Activated CD4-positive, alpha-beta memory T cell treated with anti-CD3 and anti-CD28 coated beads for 36 hours (primary cell): ENCODE measurements around the gene EIF2S3B. TPM values are rescaled to one million over a fixed set of nuclear protein-coding genes. Genes with fewer than 3 reads are reported as not detected.

Source experiments
- CTCF ChIA-PET: fragments of 350-600 bp; sonication (Branson Sonifier 250); formaldehyde crosslinking; loops from one replicate; lab custom pipeline; 2021; ENCODE audit warnings: antibody characterized with exemption, inconsistent platforms; lab: Charles Lee
- POLR2A ChIA-PET: fragments of 350-600 bp; sonication (Branson Sonifier 250); formaldehyde crosslinking; loops from one replicate; lab custom pipeline; 2021; ENCODE audit warnings: antibody characterized with exemption; lab: Charles Lee
- DNase-seq: peaks from one replicate; pipeline ENCODE4 v3.0.0-alpha.2; 2020
- H3K27ac Mint-ChIP-seq: one replicate; pipeline ENCODE4 v1.8.0; 2021; ENCODE audit warnings: mixed read lengths
- H3K27me3 Mint-ChIP-seq: one replicate; pipeline ENCODE4 v1.8.0; 2021; ENCODE audit warnings: mixed read lengths
- H3K36me3 Mint-ChIP-seq: one replicate; pipeline ENCODE4 v1.8.0; 2021; ENCODE audit warnings: mixed read lengths
- H3K4me1 Mint-ChIP-seq: one replicate; pipeline ENCODE4 v1.8.0; 2021; ENCODE audit warnings: low read depth, mixed read lengths
- H3K4me3 Mint-ChIP-seq: one replicate; pipeline ENCODE4 v1.8.0; 2021; ENCODE audit warnings: mild to moderate bottlenecking, mixed read lengths
- H3K9me3 Mint-ChIP-seq: one replicate; pipeline ENCODE4 v1.8.0; 2021; ENCODE audit warnings: mixed read lengths
- intact Hi-C: fragments of 100-400 bp; cut with micrococcal nuclease; formaldehyde crosslinking; loops from one replicate; pipeline ENCODE4 v1.15.1; 2023
- total RNA-seq, 2 experiments: library from RNA; stranded (reverse); gene quantifications; one replicate each; pipeline ENCODE4 v1.2.3, GENCODE V29; 2021

EIF2S3B gene
- total RNA-seq, 2 experiments from 2014 or later, result 2.1 to 2.3 TPM

DNA sequence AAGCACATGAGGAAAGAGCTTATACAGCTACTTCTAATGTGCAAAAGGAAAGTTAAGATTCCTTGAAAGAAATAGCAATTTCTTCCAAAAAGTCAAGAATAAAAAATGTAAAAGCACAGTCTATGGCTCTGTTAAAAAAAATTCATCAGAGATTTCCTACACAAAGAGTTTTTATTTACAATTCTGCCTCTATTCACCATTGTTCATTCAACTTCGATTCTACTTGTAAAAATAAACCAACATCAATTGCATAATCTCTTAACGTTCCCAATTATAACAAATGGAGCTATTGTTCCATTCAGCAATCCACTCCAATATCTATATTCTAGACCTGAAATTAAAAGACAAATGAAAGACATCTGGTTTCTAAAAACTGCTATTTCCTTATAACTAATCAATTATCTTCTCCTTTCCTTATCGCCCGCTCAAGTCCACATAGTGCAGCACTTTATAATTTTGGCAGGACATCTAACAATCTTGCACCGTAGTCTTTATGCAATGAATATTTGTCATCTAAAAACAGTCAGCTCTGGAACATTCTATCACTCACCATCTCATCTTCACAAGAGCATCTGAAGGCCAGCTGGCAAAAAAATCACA, 6.2 kb downstream of the EIF2S3B start:
- no peaks in the 10 kb centered on the region for H3K36me3 Mint-ChIP-seq
- ChIA-PET POLR2A (no interaction called here), CTCF (interaction anchor here (0.5 kb wide), 1 partner anchor 1599 kb away, joined by 3 read pairs; no protein-coding TSS in a partner anchor)
- no peak for DNase-seq
- H3K9me3 Mint-ChIP-seq, result no peaks in the 10 kb centered on the region
- H3K4me1 Mint-ChIP-seq, result no peaks in the 10 kb centered on the region
- intact Hi-C loops, result no loop called here
- peaks cover 8% of the 10 kb centered on the region for H3K27me3 Mint-ChIP-seq
- H3K27ac Mint-ChIP-seq, result no peak overlapping the region
- H3K4me3 Mint-ChIP-seq, result no peak overlapping the region

DNA sequence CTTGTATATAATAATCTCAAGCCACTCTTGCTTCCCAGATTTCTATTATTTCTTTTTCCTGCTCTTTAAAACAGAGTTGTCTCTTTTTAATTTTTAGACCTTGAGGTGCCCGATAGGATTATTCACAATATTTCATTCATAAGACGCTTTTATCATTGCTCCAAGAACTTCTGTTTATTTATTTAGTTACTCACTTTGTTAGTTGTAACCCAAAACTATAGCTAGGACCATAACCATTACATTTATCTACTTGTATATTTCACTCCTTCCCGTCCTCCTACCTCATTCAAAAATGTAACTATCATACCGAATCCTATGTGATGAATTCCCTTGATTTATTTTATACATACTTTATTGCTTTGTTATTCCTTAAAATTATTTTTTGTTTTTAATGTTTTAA, 7.1 kb downstream of the EIF2S3B start:
- intact Hi-C loops, result no loop called here
- ChIA-PET CTCF (no interaction called here), POLR2A (no interaction called here)

DNA sequence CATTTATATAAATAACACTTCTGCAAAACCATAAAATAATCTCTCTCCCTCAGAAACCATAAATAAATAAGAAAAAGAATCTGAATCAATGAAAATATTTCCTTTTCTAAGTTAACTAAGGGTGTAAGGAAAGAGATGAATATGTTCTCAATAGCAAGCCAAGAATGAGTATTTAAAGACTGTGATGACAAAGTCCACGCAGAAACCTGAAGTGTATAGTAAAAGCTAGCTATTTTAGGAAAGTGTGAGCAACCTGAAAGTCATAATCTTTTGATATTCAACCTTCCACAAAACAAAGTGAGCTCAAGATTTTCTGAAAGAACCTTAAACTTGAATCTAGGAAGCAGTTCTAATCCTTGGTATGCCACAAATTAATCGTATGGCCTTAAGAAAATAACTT, 15.9 kb downstream of the EIF2S3B start:
- CTCF ChIA-PET, result no interaction called here
- intact Hi-C loops, result no loop called here

More for the DNA sequence above, 7.1 kb downstream of the EIF2S3B start:
- Mint-ChIP-seq H3K9me3 (no peaks in the 10 kb centered on the region), H3K27me3 (peaks cover 9% of the 10 kb centered on the region), H3K27ac (no peak overlapping the region), H3K4me1 (no peaks in the 10 kb centered on the region), H3K4me3 (no peak overlapping the region), H3K36me3 (no peaks in the 10 kb centered on the region)
- DNase-seq, result no peak

DNA sequence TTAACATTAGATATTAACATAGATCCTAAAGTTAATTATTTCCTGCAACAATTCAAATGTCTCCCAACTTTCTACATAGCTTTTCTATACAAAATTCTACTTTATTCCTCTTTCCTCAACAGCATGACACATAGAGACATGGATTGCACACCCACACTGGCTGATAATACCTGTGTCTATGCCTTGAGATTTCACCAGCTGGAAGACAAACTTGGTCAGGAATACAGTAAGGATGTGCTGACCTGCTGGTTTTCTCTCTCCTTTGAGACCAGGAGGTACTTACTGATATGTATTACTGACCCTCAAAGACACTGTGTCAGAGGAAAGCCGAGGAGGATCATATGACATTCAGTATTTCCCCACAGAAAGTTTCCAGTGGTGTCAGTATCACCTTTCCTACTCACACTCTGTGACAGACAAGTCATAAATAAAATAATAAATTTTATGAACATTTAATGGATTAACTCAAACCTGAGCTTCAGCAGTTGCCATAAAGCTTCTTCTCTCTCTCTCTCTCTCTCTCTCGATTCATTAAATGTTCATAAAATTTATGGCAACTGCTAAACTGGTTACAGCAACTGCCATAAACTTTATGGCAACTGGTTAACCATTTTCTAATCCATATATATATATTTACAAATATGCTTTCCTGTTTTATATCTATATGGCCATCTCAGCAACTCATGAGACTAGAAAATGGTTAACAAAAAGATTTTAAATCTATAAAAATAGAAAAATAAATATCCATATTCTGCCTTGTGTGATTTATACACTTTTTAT, 22.7 kb downstream of the EIF2S3B start:
- H3K4me3 Mint-ChIP-seq, result no peak overlapping the region
- no peaks in the 10 kb centered on the region for H3K36me3 Mint-ChIP-seq
- no peaks in the 10 kb centered on the region for H3K4me1 Mint-ChIP-seq
- DNase-seq, result no peak
- peaks cover 16% of the 10 kb centered on the region for H3K27me3 Mint-ChIP-seq
- ChIA-PET CTCF (no interaction called here), POLR2A (no interaction called here)
- H3K27ac Mint-ChIP-seq, result no peak overlapping the region
- H3K9me3 Mint-ChIP-seq, result no peaks in the 10 kb centered on the region
- intact Hi-C loops, result no loop called here

More for the DNA sequence above, 15.9 kb downstream of the EIF2S3B start:
- H3K9me3 Mint-ChIP-seq, result no peaks in the 10 kb centered on the region
- POLR2A ChIA-PET, result no interaction called here
- H3K4me1 Mint-ChIP-seq, result no peaks in the 10 kb centered on the region
- H3K27me3 Mint-ChIP-seq, result peaks cover 6% of the 10 kb centered on the region
- no peaks in the 10 kb centered on the region for H3K36me3 Mint-ChIP-seq
- no peak overlapping the region for H3K4me3 Mint-ChIP-seq
- DNase-seq, result no peak
- no peak overlapping the region for H3K27ac Mint-ChIP-seq

DNA sequence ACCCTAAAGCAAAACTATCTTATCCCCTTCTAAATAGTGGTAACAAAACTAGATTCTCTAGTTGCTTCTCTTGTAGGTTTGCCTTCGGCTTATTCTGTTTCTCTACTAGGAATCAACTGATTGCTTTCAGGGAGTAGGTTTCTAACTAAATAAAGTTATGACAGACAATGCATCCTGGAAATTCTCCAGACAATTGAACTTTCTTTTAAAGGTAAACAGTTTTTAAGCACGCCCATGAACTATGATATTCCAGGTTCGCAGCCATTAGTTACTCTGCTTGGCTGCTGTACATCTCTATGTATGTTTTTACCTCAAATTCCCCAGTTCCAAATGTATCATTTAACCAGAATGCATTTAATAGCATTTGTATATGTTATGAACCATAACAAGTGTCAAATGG, 23.9 kb downstream of the EIF2S3B start:
- ChIA-PET CTCF (no interaction called here), POLR2A (no interaction called here)
- intact Hi-C loops, result no loop called here
- no peak for DNase-seq
- Mint-ChIP-seq H3K27me3 (peaks cover 16% of the 10 kb centered on the region), H3K27ac (no peak overlapping the region), H3K4me1 (no peaks in the 10 kb centered on the region), H3K4me3 (no peak overlapping the region), H3K36me3 (no peaks in the 10 kb centered on the region), H3K9me3 (no peaks in the 10 kb centered on the region)

DNA sequence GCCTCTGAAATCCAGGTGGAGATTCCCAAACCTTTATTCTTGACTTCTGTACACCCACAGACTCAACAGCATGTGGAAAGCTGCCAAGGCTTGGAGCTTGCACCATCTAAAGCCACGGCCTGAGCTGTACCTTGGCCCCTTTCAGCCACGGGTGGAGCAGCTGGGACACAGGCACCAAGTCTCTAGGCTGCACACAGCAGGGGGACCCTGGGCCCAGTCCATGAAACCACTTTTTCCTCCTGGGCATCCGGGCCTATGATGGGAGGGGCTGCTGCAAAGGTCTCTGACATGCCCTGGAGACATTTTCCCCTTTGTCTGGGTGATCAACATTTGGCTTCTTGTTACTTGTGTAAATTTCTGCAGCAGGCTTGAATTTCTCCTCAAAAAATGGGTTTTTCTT, 32.0 kb downstream of the EIF2S3B start:
- H3K27me3 Mint-ChIP-seq, result peaks cover 40% of the 10 kb centered on the region
- H3K4me3 Mint-ChIP-seq, result no peak overlapping the region
- H3K4me1 Mint-ChIP-seq, result peaks cover 9% of the 10 kb centered on the region
- no peaks in the 10 kb centered on the region for H3K36me3 Mint-ChIP-seq
- H3K27ac Mint-ChIP-seq, result no peak overlapping the region
- H3K9me3 Mint-ChIP-seq, result no peaks in the 10 kb centered on the region
- CTCF ChIA-PET, result no interaction called here
- POLR2A ChIA-PET, result no interaction called here
- intact Hi-C loops, result no loop called here
- no peak for DNase-seq

DNA sequence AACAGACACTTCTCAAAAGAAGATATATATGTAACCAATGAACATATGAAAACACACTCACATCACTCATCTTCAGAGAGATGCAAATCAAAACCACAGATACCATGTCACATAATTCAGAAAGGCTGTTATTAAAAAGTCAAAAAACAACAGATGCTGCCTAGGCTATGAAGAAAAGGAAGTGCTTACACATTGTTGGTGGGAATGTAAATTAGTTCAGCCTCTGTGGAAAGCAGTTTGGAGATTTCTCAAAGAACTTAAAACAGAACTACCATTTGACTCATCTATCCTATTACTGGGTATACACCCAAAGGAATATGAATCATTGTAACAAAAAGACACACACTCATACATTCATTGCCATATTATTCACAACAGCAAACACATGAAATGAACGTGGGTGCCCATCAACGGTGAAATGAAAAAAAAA, 35.1 kb downstream of the EIF2S3B start:
- Mint-ChIP-seq H3K4me1 (peaks cover 9% of the 10 kb centered on the region), H3K9me3 (no peaks in the 10 kb centered on the region), H3K27ac (no peak overlapping the region), H3K36me3 (no peaks in the 10 kb centered on the region), H3K4me3 (no peak overlapping the region), H3K27me3 (peaks cover 39% of the 10 kb centered on the region)
- no peak for DNase-seq
- intact Hi-C loops, result loop anchor here (1.0 to 10.0 kb wide), 8 partner anchors 42 to 796 kb away; partner anchors contain the start of gene MAGOHB
- POLR2A ChIA-PET, result interaction anchor here (0.7 kb wide), 1 partner anchor 727 kb away, joined by 3 read pairs; no protein-coding TSS in a partner anchor
- CTCF ChIA-PET, result no interaction called here

DNA sequence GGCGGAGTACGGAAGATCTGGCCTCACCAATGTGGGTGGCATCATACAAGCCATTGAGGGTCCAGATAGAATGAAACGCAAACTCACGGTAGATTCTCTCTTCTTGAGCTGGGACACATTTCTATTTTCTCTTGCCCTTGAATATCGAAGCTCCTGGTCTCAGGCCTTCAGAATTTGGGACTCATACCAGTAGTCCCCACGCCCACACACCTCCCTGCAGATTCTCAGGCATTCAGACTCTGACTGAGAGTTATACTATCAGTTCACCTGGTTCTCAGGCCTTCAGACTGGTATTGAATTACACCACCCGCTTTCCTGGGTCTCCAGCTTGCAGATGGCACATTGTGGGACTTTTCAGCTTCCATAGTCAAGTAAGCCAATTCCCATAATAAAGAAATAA, 37.8 kb downstream of the EIF2S3B start:
- Mint-ChIP-seq H3K4me3 (no peak overlapping the region), H3K27ac (no peak overlapping the region), H3K4me1 (peaks cover 9% of the 10 kb centered on the region), H3K36me3 (no peaks in the 10 kb centered on the region), H3K9me3 (no peaks in the 10 kb centered on the region), H3K27me3 (peaks cover 24% of the 10 kb centered on the region)
- intact Hi-C loops, result loop anchor here (5.0 to 10.0 kb wide), 2 partner anchors 181 to 799 kb away; no protein-coding TSS in a partner anchor
- ChIA-PET CTCF (interaction anchor here (1.4 to 1.7 kb wide), 2 partner anchors 17 to 308 kb away, joined by 4 read pairs; no protein-coding TSS in a partner anchor), POLR2A (no interaction called here)
- DNase-seq, result no peak

DNA sequence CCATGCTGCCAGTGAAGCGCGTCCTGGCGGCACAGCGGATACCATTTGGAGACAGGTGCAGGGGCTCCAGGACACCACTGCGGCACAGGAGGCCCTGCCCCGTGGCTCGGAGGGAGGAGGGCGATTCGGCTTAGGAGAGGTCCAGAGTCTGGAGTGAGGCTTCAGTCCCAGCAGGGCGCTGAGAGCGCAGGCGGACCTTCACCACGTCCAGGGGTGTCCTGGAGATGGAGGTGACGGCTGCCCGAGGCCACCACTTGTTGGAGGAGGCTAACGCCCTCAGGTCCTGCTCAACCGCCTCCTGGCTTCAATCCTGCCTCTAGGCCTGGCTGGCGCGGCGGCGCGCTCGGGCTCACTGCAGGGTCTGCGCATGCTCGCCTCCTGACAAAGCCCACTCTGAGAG, 45.7 kb downstream of the EIF2S3B start:
- Mint-ChIP-seq H3K27me3 (no peaks in the 10 kb centered on the region), H3K36me3 (peaks cover 2% of the 10 kb centered on the region), H3K4me1 (no peaks in the 10 kb centered on the region), H3K27ac (no peak overlapping the region), H3K4me3 (no peak overlapping the region), H3K9me3 (no peaks in the 10 kb centered on the region)
- ChIA-PET POLR2A (no interaction called here), CTCF (no interaction called here)
- intact Hi-C loops, result no loop called here
- no peak for DNase-seq

DNA sequence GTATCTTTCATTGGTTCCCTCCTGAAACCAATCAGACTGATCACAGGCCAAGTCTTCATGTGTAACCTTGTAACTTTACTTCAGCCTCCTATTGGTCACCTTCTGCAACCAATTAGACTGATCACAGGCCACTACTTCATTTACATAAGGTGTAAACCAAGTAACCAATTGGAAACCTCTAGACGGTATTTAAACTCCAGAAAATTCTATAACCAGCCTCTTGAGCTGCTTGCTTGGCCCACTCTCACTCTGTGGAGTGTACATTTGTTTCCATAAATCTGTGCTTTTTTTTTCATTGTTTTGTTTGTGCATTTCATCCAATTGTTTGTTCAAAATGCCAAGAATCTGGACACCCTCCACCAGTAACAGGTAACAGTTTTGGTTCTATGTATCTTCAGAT, 47.5 kb downstream of the EIF2S3B start:
- H3K4me1 Mint-ChIP-seq, result no peaks in the 10 kb centered on the region
- H3K27me3 Mint-ChIP-seq, result no peaks in the 10 kb centered on the region
- DNase-seq, result no peak
- no peak overlapping the region for H3K4me3 Mint-ChIP-seq
- no peaks in the 10 kb centered on the region for H3K9me3 Mint-ChIP-seq
- intact Hi-C loops, result no loop called here
- H3K36me3 Mint-ChIP-seq, result peaks cover 2% of the 10 kb centered on the region
- CTCF ChIA-PET, result no interaction called here
- POLR2A ChIA-PET, result no interaction called here
- no peak overlapping the region for H3K27ac Mint-ChIP-seq

DNA sequence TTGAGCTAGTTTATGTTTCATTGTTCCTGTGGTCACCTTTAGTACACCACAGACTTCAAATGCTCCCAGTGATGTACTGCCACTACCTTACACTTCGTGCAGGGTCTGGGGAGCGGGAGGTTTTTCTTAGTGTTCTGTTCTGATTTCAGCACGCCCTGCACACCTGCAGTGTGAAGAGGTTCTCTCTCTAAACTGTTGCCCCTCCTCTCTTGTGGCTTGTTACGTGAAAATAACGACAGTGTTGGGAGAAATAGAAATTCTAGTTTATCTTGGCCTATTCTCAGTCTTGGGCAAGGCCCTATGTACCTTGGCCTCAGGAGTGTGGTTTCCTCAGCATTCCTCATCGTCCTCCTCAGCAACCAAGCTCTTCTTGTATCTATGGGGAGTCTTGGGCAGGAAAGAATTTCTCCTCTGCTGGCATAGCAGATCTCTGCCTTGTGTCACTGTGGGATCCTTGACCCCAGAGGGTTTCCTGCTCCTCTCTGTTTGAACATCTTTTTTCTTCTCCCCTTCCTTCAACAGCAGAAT, 48.6 kb downstream of the EIF2S3B start:
- H3K4me1 Mint-ChIP-seq, result no peaks in the 10 kb centered on the region
- H3K27ac Mint-ChIP-seq, result no peak overlapping the region
- H3K36me3 Mint-ChIP-seq, result peaks cover 2% of the 10 kb centered on the region
- no peak for DNase-seq
- no peaks in the 10 kb centered on the region for H3K9me3 Mint-ChIP-seq
- intact Hi-C loops, result no loop called here
- peaks cover 3% of the 10 kb centered on the region for H3K27me3 Mint-ChIP-seq
- ChIA-PET CTCF (interaction anchor here (1.1 kb wide), 1 partner anchor 319 kb away, joined by 4 read pairs; no protein-coding TSS in a partner anchor), POLR2A (no interaction called here)
- H3K4me3 Mint-ChIP-seq, result no peak overlapping the region

DNA sequence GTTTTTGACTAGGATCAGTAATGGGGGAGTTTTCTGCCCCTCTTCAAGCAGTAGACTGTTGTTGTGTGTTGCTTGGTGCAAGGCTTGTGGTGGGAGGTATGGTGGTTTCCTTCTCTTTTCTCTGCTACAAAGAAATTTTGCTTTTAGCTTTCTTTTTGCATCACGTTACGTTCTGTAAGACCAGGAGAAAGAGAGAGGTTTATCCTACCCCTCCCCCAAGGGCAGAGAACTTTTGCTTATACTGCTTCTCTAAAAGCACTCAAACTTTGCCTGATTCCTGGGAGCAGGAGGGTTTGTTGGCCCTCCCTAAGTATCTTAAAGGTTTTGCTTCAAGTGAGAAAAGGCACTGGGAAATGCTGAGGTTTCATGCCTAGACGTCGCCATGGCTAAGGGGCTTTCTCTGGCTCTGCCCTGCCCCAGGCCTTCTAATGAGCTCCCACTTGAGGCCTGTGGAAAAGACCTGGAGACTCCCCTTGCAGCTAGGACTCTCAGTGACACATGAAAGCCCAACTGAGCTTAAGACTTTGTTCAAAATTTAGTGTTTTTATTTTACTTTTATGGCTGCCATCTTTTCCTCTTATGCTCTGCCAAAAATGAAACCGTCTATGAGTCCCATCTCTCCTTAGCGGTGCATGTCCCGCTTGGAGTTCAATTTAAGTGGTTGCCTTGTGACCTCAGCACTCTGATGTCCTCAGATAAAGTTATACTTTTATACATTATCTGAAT, 49.2 kb downstream of the EIF2S3B start:
- H3K27me3 Mint-ChIP-seq, result peaks cover 7% of the 10 kb centered on the region
- ChIA-PET POLR2A (no interaction called here), CTCF (interaction anchor here (1.1 kb wide), 1 partner anchor 319 kb away, joined by 4 read pairs; no protein-coding TSS in a partner anchor)
- no peaks in the 10 kb centered on the region for H3K4me1 Mint-ChIP-seq
- no peaks in the 10 kb centered on the region for H3K9me3 Mint-ChIP-seq
- DNase-seq, result no peak
- H3K4me3 Mint-ChIP-seq, result no peak overlapping the region
- no peak overlapping the region for H3K27ac Mint-ChIP-seq
- intact Hi-C loops, result no loop called here
- peaks cover 2% of the 10 kb centered on the region for H3K36me3 Mint-ChIP-seq
